Heart left ventricle (tissue), 13 donors: ENCODE results near the gene SPART.

ENCODE experiments used
- POLR2A ChIP-seq, 2 donors: fragments of 450-650 bp; IDR thresholded peaks; one replicate each; pipeline ENCODE4 v1.6.1; 2017; ENCODE audit warnings: antibody characterized with exemption in 2 of 2, mild to moderate bottlenecking in 2 of 2, moderate library complexity in 2 of 2
- TF ChIP-seq, protein P1 (sequence below), 12 donors: fragments of 200-600 bp; sonication (generic) in 4 of 12; IDR thresholded peaks; one replicate each; pipeline versions ENCODE4 v1.5.0 to v1.8.0; 2018 to 2022; ENCODE audit warnings: antibody characterized with exemption in 12 of 12, mild to moderate bottlenecking in 5 of 12
- donor health status: ischemic (EF 13 %, LVEDD 7.1; RV severe dilation, severe dysfunction).
- donor health status: DM: no; HTN: yes; CAD: no.
- donor health status: DM: no; HTN: no; CAD: no.
- donor health status: ischemic (EF 25% LVEDD 6.9; RV normal size, moderate dysfunction).
- donor health status: ischemic (EF 25% LVEDD 5.7; RV mildly dilated, moderate dysfunction).
- donor health status: ischemic (EF 35%, LVEDD 5.7; RV mildly dilated, moderate dysfunction).
- donor health status: nonischemic (EF 11% LVEDD 7.7; RV severe dilation, severe dysfunction).
- donor health status: DM: yes; HTN: yes; CAD: no.
- donor health status: PGD.
- donor health status: ischemic (EF 29% LVEDD 5.4; RV normal size, mild dysfunction).
- donor health status: nonischemic (EF 23%, LVEDD 6.1; RV moderate dilation, normal function).

DNA sequence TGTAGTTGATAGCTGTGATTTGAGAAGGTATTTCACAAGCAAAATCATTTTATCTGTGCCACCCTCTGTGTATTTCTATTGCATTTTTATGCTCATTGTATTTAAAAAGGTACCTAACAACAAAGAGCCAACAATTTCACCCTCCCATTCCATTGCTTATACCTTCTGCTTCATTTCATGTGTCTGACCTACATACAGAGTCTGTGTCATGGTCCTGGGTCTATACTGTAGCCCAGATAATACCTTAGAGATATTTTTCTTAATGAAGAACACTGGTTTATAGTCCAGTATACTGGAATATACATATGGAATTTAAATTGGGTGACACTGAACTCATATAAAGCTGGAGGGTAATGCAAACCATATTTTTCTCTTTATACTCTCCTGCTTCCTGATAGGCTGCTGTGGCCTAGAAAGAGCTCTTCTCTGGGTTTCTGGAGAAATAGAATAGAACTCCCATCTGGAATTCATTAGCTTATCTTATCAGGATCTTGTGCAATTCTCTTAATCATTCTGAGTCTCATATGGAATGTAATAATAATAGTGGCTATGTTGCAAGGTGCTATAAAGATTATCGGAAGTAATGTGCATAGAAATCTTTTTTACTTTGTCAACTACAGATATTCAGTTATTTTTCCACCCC, 31.8 kb upstream of the SPART start:
- TF ChIP-seq, protein P1, sequence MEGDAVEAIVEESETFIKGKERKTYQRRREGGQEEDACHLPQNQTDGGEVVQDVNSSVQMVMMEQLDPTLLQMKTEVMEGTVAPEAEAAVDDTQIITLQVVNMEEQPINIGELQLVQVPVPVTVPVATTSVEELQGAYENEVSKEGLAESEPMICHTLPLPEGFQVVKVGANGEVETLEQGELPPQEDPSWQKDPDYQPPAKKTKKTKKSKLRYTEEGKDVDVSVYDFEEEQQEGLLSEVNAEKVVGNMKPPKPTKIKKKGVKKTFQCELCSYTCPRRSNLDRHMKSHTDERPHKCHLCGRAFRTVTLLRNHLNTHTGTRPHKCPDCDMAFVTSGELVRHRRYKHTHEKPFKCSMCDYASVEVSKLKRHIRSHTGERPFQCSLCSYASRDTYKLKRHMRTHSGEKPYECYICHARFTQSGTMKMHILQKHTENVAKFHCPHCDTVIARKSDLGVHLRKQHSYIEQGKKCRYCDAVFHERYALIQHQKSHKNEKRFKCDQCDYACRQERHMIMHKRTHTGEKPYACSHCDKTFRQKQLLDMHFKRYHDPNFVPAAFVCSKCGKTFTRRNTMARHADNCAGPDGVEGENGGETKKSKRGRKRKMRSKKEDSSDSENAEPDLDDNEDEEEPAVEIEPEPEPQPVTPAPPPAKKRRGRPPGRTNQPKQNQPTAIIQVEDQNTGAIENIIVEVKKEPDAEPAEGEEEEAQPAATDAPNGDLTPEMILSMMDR (IDR thresholded peaks at IDR 0.05) = no peak
- TF ChIP-seq POLR2A (IDR thresholded peaks at IDR 0.05) = no peak
